Endothelial cell of umbilical vein (primary cell): ENCODE measurements around the gene PIAS2. TPM values are rescaled to one million over a fixed set of nuclear protein-coding genes. Genes with fewer than 3 reads are reported as not detected.

Experiments
- BruUV-seq: library from RNA; stranded (reverse); fragments of 400-500 nt; replicated peaks from 2 replicates; lab custom pipeline; 2021; lab: Mats Ljungman, UMichigan
- CTCF ChIA-PET: fragments of 300-600, 350-600 bp; sonication (Branson Sonifier 250); formaldehyde crosslinking; loops from one replicate; lab custom pipeline; 2021; ENCODE audit warnings: antibody characterized with exemption, inconsistent platforms; lab: Charles Lee
- POLR2A ChIA-PET: fragments of 300-600, 350-600 bp; sonication (Branson Sonifier 250); formaldehyde crosslinking; loops from one replicate; lab custom pipeline; 2021; ENCODE audit warnings: antibody characterized with exemption, inconsistent platforms; lab: Charles Lee
- DNase-seq: peaks from one replicate; pipeline ENCODE4 v3.0.0-alpha.2; 2011; ENCODE audit warnings: low read depth, low spot score
- FAIRE-seq: peaks from 2 replicates; lab custom pipeline; 2011; peaks lifted over from hg19 to GRCh38; lab: Jason Lieb, UNC
- H2AFZ ChIP-seq: 2 replicates; pipeline ENCODE4 v1.6.0; 2012; ENCODE audit warnings: low read depth, low read length, control low read depth, inconsistent platforms
- H3K27ac ChIP-seq: 2 replicates; pipeline ENCODE4 v1.5.1; 2011; ENCODE audit warnings: low read depth, mild to moderate bottlenecking, control low read depth, low read length, moderate library complexity; ENCODE audit not compliant: insufficient read depth
- H3K27me3 ChIP-seq, 2 experiments: 2 replicates each; pipeline versions ENCODE4 v1.6.0 to v1.6.1; 2011; ENCODE audit warnings: low read length in 2 of 2, mixed read lengths in 1 of 2; ENCODE audit not compliant: control insufficient read depth in 2 of 2, insufficient read depth in 2 of 2
- H3K36me3 ChIP-seq, 2 experiments: 2 replicates in 1 of 2; 3 replicates in 1 of 2; pipeline ENCODE4 v1.5.1; 2011; ENCODE audit warnings: low read length in 2 of 2, mild to moderate bottlenecking in 1 of 2, moderate library complexity in 1 of 2; ENCODE audit not compliant: control insufficient read depth in 2 of 2, insufficient read depth in 2 of 2; ENCODE audit errors: extremely low read depth in 1 of 2
- H3K4me1 ChIP-seq: 3 replicates; pipeline ENCODE4 v1.5.1; 2011; ENCODE audit warnings: mild to moderate bottlenecking, low read length; ENCODE audit not compliant: control insufficient read depth, insufficient read depth; ENCODE audit errors: extremely low read depth
- H3K4me2 ChIP-seq: 2 replicates; pipeline ENCODE4 v1.6.1; 2011; ENCODE audit warnings: low read length, control low read depth, mixed read lengths; ENCODE audit not compliant: insufficient read depth
- H3K4me3 ChIP-seq, 3 experiments: fragments of 200-600 bp in 1 of 3; sonication (generic), shearing (Covaris generic) in 1 of 3; replicated peaks in 1 of 3; 2 replicates each; pipeline ENCODE4 v1.5.1; 2011 to 2016; ENCODE audit warnings: control low read depth in 3 of 3, low read length in 3 of 3, mild to moderate bottlenecking in 2 of 3, inconsistent platforms in 1 of 3, low read depth in 1 of 3, moderate library complexity in 1 of 3; ENCODE audit not compliant: insufficient read depth in 1 of 3
- H3K79me2 ChIP-seq: 2 replicates; pipeline ENCODE4 v1.6.0; 2012; ENCODE audit warnings: low read length, inconsistent platforms; ENCODE audit not compliant: control insufficient read depth, insufficient read depth
- H3K9ac ChIP-seq: replicated peaks from 2 replicates; pipeline ENCODE3; 2011; ENCODE audit warnings: low read length, control low read depth; ENCODE audit not compliant: insufficient read depth; ENCODE audit errors: extremely low read depth
- H3K9me1 ChIP-seq: replicated peaks from 3 replicates; pipeline ENCODE4 v1.6.0; 2011; ENCODE audit warnings: mild to moderate bottlenecking, low read length; ENCODE audit not compliant: control insufficient read depth, insufficient read depth; ENCODE audit errors: extremely low read depth
- H3K9me3 ChIP-seq: replicated peaks from 2 replicates; pipeline ENCODE4 v1.5.1; 2012; ENCODE audit warnings: low read length, inconsistent platforms; ENCODE audit not compliant: control insufficient read depth, insufficient read depth
- H4K20me1 ChIP-seq: replicated peaks from 2 replicates; pipeline ENCODE3; 2011; ENCODE audit warnings: mild to moderate bottlenecking, low read length; ENCODE audit not compliant: control insufficient read depth, insufficient read depth; ENCODE audit errors: extremely low read depth
- CTCF ChIP-seq, 2 donors: IDR thresholded peaks; 1 replicate in 1 of 2; 2 replicates in 1 of 2; pipeline ENCODE4 v1.5.1; 2011; ENCODE audit warnings: low read length in 2 of 2, mild to moderate bottlenecking in 2 of 2, moderate library complexity in 2 of 2, control low read depth in 1 of 2, inconsistent platforms in 1 of 2, low read depth in 1 of 2; ENCODE audit not compliant: insufficient read depth in 1 of 2; ENCODE audit errors: extremely low read depth in 1 of 2
- EZH2 ChIP-seq: IDR thresholded peaks from 2 replicates; pipeline ENCODE4 v1.6.1; 2012; ENCODE audit warnings: borderline replicate concordance, low read depth, mild to moderate bottlenecking, moderate library complexity, low read length, inconsistent platforms; ENCODE audit not compliant: severe bottlenecking
- FOS ChIP-seq: IDR thresholded peaks from 2 replicates; pipeline ENCODE4 v1.6.1; 2011; ENCODE audit warnings: mild to moderate bottlenecking, low read length, moderate library complexity, borderline replicate concordance; ENCODE audit not compliant: insufficient read depth
- GATA2 ChIP-seq: IDR thresholded peaks from 2 replicates; pipeline ENCODE4 v1.7.0; 2011; ENCODE audit warnings: low read depth, mild to moderate bottlenecking, moderate library complexity, mixed read lengths, low read length; ENCODE audit not compliant: insufficient read length, insufficient read depth
- JUN ChIP-seq: IDR thresholded peaks from 2 replicates; pipeline ENCODE4 v1.6.1; 2011; ENCODE audit warnings: borderline replicate concordance, low read depth; ENCODE audit not compliant: insufficient read length, insufficient read depth
- MAX ChIP-seq: IDR thresholded peaks from 2 replicates; pipeline ENCODE4 v1.6.1; 2011; ENCODE audit not compliant: insufficient read depth, insufficient read length
- MYC ChIP-seq: IDR thresholded peaks from one replicate; pipeline ENCODE4 v1.6.1; 2011; ENCODE audit warnings: mild to moderate bottlenecking, low read depth, low read length
- POLR2A ChIP-seq: IDR thresholded peaks from 2 replicates; pipeline ENCODE4 v1.6.1; 2012; ENCODE audit warnings: low read depth, mild to moderate bottlenecking, control low read depth, low read length
- POLR2AphosphoS5 ChIP-seq: IDR thresholded peaks from 2 replicates; pipeline ENCODE4 v1.6.1; 2012; ENCODE audit warnings: low read depth, mild to moderate bottlenecking, control low read depth, low read length, moderate library complexity; ENCODE audit not compliant: insufficient read depth
- dilution Hi-C: fragments of 300-500 bp; cut with MboI; formaldehyde crosslinking; loops from one replicate; pipeline ENCODE4 v1.15.0; 2019; ENCODE audit warnings: low sequenced_read_pairs; ENCODE audit not compliant: extremely low pct_ligation_motif_present
- intact Hi-C: fragments of 100-400 bp; cut with micrococcal nuclease; formaldehyde crosslinking; loops from one replicate; pipeline ENCODE4 v1.10.0; 2022
- polyA plus RNA-seq, 4 experiments: library from polyadenylated mRNA; depleted of rRNA in 3 of 4; stranded (reverse) in 3 of 4; unstranded in 1 of 4; fragments of >200 nt; gene quantifications; 2 replicates each; pipeline versions ENCODE4 v1.2.1 to v1.2.3, GENCODE V29; 2011 to 2012; ENCODE audit warnings: missing spikeins in 1 of 4
- total RNA-seq: library from RNA; stranded (reverse); gene quantifications from 2 replicates; pipeline ENCODE4 v1.2.3, GENCODE V29; 2021

The PIAS2 gene
- total and polyA plus RNA-seq, 2 donors (not counting 3 experiments of a cell fraction or from before 2014, with no cell fraction given) = 7.0 to 34.3 TPM

- dilution Hi-C loops = no loop called here
- Histone ChIP-seq H2AFZ (no peak overlapping the region), H3K27me3 (no peaks in the 10 kb centered on the region), H3K36me3 (peaks cover 0 to 2% of the 10 kb centered on the region in 2 experiments), H3K4me2 (no peak overlapping the region), H4K20me1 (peaks cover 2% of the 10 kb centered on the region), H3K9me1 (no peaks in the 10 kb centered on the region), H3K79me2 (peaks cover 17% of the 10 kb centered on the region), H3K27ac (no peak overlapping the region), H3K4me3 (no peak overlapping the region), H3K9ac (no peak overlapping the region), H3K4me1 (peaks cover 2% of the 10 kb centered on the region), H3K9me3 (peaks cover 3% of the 10 kb centered on the region)
- TF ChIP-seq FOS = no peak
- ChIA-PET CTCF (no interaction called here), POLR2A (no interaction called here)
- DNase-seq (no peak), FAIRE-seq (no peak)
- intact Hi-C loops = no loop called here
- no TSS peak for BruUV-seq
These were observed 23.9 kb downstream of the PIAS2 start for GRCh38 chr18:46893360-46893759.

GRCh38 chr18:46892842-46893241 lies 24.5 kb downstream of the PIAS2 start:
- Histone ChIP-seq H4K20me1 (peaks cover 2% of the 10 kb centered on the region), H3K36me3 (peaks cover 0 to 2% of the 10 kb centered on the region in 2 experiments), H3K79me2 (peaks cover 17% of the 10 kb centered on the region), H3K9me1 (no peaks in the 10 kb centered on the region), H3K9ac (no peak overlapping the region), H3K9me3 (peaks cover 3% of the 10 kb centered on the region), H3K4me2 (no peak overlapping the region), H3K4me1 (peaks cover 2% of the 10 kb centered on the region), H3K27me3 (no peaks in the 10 kb centered on the region), H2AFZ (no peak overlapping the region), H3K4me3 (no peak overlapping the region), H3K27ac (no peak overlapping the region)
- BruUV-seq = no TSS peak
- TF ChIP-seq POLR2A (no peak), CTCF (IDR thresholded peaks at IDR 0.05; ENCODE audit: extremely low read depth in 1 of 2, insufficient read depth in 1 of 2, low read depth in 1 of 2, low read length in 2 of 2) (no peak), EZH2 (no peak), POLR2AphosphoS5 (no peak), MAX (no peak), JUN (no peak), MYC (no peak), FOS (no peak), GATA2 (no peak)
- intact Hi-C loops (no loop called here), dilution Hi-C loops (no loop called here)
- DNase-seq (no peak), FAIRE-seq (no peak)
- POLR2A ChIA-PET = no interaction called here
- CTCF ChIA-PET = no interaction called here
